ENCODE results near the gene FAM131A.

GRCh38 chr3:184299488-184300377, 37.7 kb upstream of the FAM131A start:
- TF ChIP-seq CTCF (optimal IDR thresholded peaks at IDR 0.05 in 1 of 3, IDR thresholded peaks at IDR 0.05 in 1 of 3, conservative IDR thresholded peaks at IDR 0.05 in 1 of 3; ENCODE audit: extremely low read depth in 1 of 3, insufficient read depth in 2 of 3, low read length in 3 of 3) (no peak), EZH2 (IDR thresholded peaks at IDR 0.05; ENCODE audit: low read length) (no peak)
